Tibial artery (tissue), 4 donors: ENCODE results near the gene SLC38A10.

Source experiments
- DNase-seq, 2 donors: peaks; one replicate each; pipeline ENCODE4 v3.0.0-alpha.2; 2019
- H3K27ac ChIP-seq, 2 donors: fragments of 200-600 bp; sonication (generic) in 1 of 2; 1 replicate in 1 of 2; 2 replicates in 1 of 2; pipeline ENCODE4 v1.5.1; 2018 to 2019; ENCODE audit warnings: mild to moderate bottlenecking in 1 of 2
- H3K27me3 ChIP-seq, 2 donors: fragments of 200-600 bp; sonication (generic) in 1 of 2; one replicate each; pipeline versions ENCODE4 v1.5.1 to v1.6.0; 2016 to 2019
- H3K36me3 ChIP-seq, 3 donors: fragments of 200-600 bp; sonication (generic) in 2 of 3; one replicate each; pipeline ENCODE4 v1.5.1; 2016 to 2019; ENCODE audit warnings: mild to moderate bottlenecking in 2 of 3
- H3K4me1 ChIP-seq, 4 donors: fragments of 200-600 bp; sonication (generic) in 2 of 4; 1 replicate in 3 of 4; 2 replicates in 1 of 4; pipeline ENCODE4 v1.5.1; 2016 to 2019
- H3K4me3 ChIP-seq, 2 donors: fragments of 200-600 bp; sonication (generic) in 1 of 2; 1 replicate in 1 of 2; 2 replicates in 1 of 2; pipeline ENCODE4 v1.5.1; 2018 to 2019; ENCODE audit warnings: mild to moderate bottlenecking in 2 of 2
- H3K9me3 ChIP-seq, 3 donors: fragments of 200-600 bp; sonication (generic) in 1 of 3; one replicate each; pipeline ENCODE4 v1.5.1; 2016 to 2019
- CTCF ChIP-seq, 2 experiments: fragments of 200-600 bp in 1 of 2; fragments of 450-650 bp in 1 of 2; IDR thresholded peaks; one replicate each; pipeline ENCODE4 v1.5.1; 2017 to 2019; ENCODE audit warnings: antibody characterized with exemption in 2 of 2, mild to moderate bottlenecking in 1 of 2, moderate library complexity in 1 of 2
- intact Hi-C: fragments of 100-400 bp; cut with DNase I; formaldehyde crosslinking; loops from one replicate; pipeline ENCODE4 v1.15.0; 2023; ENCODE audit warnings: low total_unique reads

SLC38A10 gene

GRCh38 chr17:81272616-81273015, 22.5 kb downstream of the SLC38A10 start:
- Histone ChIP-seq H3K27ac (no peak overlapping the region), H3K4me1 (no peaks in the 10 kb centered on the region), H3K9me3 (no peaks in the 10 kb centered on the region), H3K36me3 (peaks cover 55 to 94% (median 79%) of the 10 kb centered on the region in 3 donors), H3K27me3 (no peaks in the 10 kb centered on the region), H3K4me3 (no peak overlapping the region)
- intact Hi-C loops = no loop called here
- no peak for TF ChIP-seq CTCF (IDR thresholded peaks at IDR 0.05)
- DNase-seq = no peak

GRCh38 chr17:81271226-81271625, 23.9 kb downstream of the SLC38A10 start:
- no peak for DNase-seq
- no peaks in the 10 kb centered on the region for H3K9me3 ChIP-seq
- no peaks in the 10 kb centered on the region for H3K4me1 ChIP-seq
- peaks cover 49 to 85% (median 66%) of the 10 kb centered on the region in 3 donors for H3K36me3 ChIP-seq
- no peaks in the 10 kb centered on the region for H3K27me3 ChIP-seq
- H3K4me3 ChIP-seq = no peak overlapping the region
- TF ChIP-seq CTCF (IDR thresholded peaks at IDR 0.05) = no peak
- intact Hi-C loops = no loop called here
- H3K27ac ChIP-seq = no peak overlapping the region

GRCh38 chr17:81270279-81270678, 24.8 kb downstream of the SLC38A10 start:
- H3K4me3 ChIP-seq = no peak overlapping the region
- H3K27ac ChIP-seq = no peak overlapping the region
- intact Hi-C loops = no loop called here
- no peaks in the 10 kb centered on the region for H3K27me3 ChIP-seq
- DNase-seq = no peak
- TF ChIP-seq CTCF (IDR thresholded peaks at IDR 0.05) = no peak
- H3K36me3 ChIP-seq = peaks cover 50 to 85% (median 67%) of the 10 kb centered on the region in 3 donors
- H3K4me1 ChIP-seq = no peaks in the 10 kb centered on the region
- no peaks in the 10 kb centered on the region for H3K9me3 ChIP-seq

GRCh38 chr17:81267390-81268067, 27.6 kb downstream of the SLC38A10 start:
- no peaks in the 10 kb centered on the region for H3K4me1 ChIP-seq
- TF ChIP-seq CTCF (IDR thresholded peaks at IDR 0.05) = no peak
- peaks cover 42 to 85% (median 65%) of the 10 kb centered on the region in 3 donors for H3K36me3 ChIP-seq
- H3K9me3 ChIP-seq = no peaks in the 10 kb centered on the region
- no peak overlapping the region for H3K27ac ChIP-seq
- intact Hi-C loops = no loop called here
- DNase-seq = no peak
- H3K4me3 ChIP-seq = no peak overlapping the region
- no peaks in the 10 kb centered on the region for H3K27me3 ChIP-seq

GRCh38 chr17:81265576-81265975, 29.5 kb downstream of the SLC38A10 start:
- peaks cover 53 to 85% (median 75%) of the 10 kb centered on the region in 3 donors for H3K36me3 ChIP-seq
- H3K9me3 ChIP-seq = no peaks in the 10 kb centered on the region
- no peaks in the 10 kb centered on the region for H3K4me1 ChIP-seq
- H3K27me3 ChIP-seq = no peaks in the 10 kb centered on the region
- no peak overlapping the region for H3K27ac ChIP-seq
- no peak for TF ChIP-seq CTCF (IDR thresholded peaks at IDR 0.05)
- H3K4me3 ChIP-seq = no peak overlapping the region
- intact Hi-C loops = no loop called here
- no peak for DNase-seq
